HG03095 (cell line): ENCODE measurements around the gene CCAR1.
A peak's percentile ranks its signal among the peaks of the same experiment; 100 is the strongest.
"Not testable (repeated sequence)": the region's sequence is repeated elsewhere in the genome, so short reads cannot be mapped to it uniquely, and the experiment has no call there.

Experiments
- ATAC-seq: cut with Tn5 transposase; IDR thresholded peaks from one replicate; pipeline ENCODE4 v1.9.1; 2021; ENCODE audit warnings: moderate library complexity; ENCODE audit not compliant: unreplicated experiment

Gene CCAR1

DNA sequence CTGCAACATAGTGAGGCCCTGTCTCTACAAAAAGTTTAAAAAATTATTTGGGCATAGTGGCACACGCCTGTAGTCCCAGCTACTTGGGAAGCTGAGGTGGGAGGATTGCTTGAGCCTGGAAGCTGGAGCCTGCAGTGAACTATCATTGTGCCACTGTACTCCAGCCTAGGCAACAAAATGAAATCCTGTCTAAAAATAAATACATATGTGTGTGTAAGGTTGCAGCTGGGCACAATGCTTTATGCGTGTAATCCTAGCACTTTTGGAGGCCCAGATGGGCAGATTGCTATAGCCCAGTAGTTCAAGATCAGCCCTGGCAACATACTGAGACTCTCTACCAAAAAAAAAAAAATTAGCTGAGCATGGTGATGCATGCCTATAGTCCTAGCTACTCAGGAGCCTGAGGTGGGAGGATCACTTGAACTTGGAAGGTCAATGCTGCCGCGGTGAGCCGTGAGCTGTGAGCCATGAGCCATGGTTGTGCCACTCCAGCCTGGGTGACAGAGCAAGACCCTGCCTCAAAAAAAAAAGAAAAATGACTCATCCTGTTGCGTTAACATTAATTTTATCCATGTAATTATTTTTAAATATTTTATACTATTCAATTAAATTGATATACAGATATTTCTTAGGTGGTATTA lies 38.3 kb downstream of the CCAR1 start:
- ATAC-seq: no peak

DNA sequence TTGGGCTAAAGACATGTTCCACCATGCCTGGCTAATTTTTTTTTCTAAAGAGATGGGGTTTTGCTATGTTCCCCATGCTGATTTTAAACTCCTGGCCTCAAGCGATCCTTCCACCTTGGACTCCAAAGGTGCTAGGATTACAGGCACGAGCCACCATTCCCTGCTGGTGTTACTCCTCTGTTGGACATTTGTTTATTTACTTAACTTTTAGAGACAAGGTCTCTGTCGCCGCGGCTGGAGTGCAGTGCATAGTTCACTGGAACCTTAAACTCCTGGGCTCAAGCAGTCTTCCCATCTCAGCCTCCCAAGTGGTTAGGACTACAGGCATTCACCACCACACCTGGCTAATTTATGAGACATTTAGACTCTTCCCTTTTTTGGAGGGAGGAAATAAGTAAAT lies 38.9 kb downstream of the CCAR1 start:
- no peak for ATAC-seq

DNA sequence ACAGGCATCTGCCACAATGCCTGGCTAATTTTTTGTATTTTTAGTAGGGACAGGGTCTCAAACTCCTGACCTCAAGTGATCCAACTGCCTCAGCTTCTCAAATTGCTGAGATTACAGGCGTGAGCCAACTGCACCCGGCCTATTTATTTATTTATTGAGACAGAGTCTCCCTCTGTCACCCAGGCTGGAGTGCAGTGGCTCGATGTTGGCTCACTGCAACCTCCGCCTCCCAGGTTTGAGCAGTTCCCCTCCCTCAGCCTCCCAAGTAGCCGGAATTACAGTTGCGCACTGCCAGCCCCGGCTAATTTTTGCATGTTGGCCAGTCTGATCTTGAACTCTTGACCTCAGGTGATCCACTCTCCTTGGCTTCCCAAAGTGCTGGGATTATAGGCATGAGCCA lies 46.4 kb downstream of the CCAR1 start:
- ATAC-seq: not testable (repeated sequence)

DNA sequence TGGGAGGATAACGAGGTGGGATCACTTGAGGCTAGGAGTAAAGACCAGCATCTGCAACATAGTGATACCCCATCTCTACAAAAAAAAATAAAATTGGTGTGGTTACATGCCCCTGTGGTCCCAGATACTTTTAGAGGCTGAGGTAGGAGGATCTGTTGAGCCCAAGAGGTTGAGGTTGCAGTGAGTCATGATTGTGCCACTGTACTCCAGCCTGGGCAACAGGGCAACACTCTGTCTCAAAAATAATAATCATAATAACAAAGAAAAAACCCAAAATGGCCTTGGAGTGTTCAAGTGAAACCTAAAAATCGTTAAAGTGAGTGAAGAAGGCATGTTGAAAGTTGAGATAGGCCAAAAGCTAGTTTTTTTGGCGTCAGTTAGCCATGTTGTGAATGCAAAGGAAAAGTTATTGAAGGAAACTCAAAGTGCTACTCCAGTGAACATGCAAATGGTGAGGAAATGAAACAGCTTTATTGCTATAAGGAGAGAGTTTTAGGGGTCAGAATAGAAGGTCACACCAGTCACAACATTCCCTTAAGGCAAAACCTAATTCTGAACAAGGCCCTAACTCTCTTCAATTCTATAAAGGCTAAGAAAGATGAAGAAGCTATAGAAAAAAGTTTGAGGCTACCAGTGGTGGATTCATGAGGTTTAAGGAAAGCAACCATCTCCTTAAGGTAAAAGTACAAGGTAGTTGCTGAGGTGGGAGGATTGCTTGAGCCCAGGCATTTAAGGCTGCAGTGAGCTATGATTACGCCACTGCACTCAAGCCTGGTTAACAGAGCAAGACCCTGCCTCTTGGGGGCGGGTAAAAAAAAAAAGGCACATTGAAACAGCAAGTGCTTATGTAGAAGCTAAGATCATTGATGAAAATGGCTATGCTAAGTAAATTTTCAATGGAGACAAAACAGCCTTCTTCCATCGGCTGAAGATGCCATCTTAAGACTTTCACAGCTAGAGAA lies 60.9 kb downstream of the CCAR1 start:
- ATAC-seq: no peak

DNA sequence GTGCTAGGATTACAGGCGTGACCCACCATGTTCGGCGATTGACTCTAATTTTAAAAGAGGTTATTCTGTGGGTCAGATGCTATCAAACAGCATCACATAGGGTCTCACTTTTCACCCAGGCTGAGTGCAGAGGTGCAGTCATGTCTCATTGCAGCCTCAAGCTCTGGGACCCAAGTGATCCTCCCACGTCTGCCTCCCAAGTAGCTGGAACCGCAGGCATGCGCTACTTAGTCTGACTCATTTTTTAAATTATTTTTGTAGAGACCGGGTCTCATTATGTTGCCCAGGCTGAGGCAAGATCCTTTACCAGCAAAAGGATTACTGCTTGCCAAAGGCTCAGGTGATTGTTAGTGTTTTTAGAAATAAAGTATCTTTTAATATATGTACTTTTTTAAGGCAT lies 63.4 kb downstream of the CCAR1 start:
- ATAC-seq: no peak

DNA sequence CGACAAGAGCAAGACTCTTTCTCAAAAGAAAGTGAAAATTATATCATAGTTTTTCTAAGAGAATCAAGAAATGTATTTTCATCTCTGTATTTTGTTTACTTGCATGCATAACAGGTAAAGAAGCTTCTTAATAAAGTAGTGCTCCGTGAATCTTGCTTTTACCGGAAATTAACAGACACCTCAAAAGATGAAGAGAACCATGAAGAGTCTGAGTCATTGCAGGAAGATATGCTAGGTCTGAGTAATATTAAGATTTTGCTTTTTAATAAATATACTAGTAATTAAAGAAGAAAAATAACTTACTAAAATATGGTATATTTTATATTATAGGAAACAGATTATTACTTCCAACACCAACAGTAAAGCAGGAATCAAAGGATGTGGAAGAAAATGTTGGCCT lies 66.8 kb downstream of the CCAR1 start:
- ATAC-seq: no peak

DNA sequence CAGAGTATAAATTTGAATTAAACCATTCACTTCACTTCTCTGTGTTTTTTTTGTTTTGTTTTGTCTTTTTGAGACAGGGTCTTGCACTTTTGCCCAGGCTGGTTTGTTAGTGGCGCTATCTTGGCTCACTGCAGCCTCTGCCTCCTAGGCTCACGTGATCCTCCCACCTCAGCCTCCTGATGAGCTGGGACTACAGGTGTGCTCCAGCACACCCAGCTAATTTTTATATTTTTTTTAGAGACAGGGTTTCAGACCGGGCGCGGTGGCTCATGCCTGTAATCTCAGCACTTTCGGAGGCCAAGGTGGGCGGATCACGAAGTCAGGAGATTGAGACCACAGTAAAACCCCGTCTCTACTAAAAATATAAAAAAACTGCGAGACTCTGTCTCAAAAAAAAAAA lies 69.4 kb downstream of the CCAR1 start:
- no peak for ATAC-seq

DNA sequence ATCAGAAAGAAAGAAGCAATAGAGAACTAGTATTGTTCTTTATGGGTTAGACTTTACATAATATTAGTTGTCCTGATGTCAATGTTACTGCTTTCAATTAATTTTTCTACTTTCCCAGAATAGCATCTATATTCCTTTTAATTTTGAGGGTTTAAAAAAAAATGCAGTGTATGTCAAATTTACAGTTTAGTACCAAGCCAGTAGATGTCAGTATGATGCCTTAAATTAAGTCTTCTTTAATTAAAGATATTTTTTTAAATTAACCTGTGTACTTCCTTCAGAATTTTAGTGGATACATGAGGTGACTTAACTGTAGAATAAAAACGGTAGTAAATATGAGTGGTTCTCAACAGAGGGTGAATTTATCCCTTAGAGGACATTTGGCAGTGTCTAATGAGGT lies 71.1 kb downstream of the CCAR1 start:
- no peak for ATAC-seq

DNA sequence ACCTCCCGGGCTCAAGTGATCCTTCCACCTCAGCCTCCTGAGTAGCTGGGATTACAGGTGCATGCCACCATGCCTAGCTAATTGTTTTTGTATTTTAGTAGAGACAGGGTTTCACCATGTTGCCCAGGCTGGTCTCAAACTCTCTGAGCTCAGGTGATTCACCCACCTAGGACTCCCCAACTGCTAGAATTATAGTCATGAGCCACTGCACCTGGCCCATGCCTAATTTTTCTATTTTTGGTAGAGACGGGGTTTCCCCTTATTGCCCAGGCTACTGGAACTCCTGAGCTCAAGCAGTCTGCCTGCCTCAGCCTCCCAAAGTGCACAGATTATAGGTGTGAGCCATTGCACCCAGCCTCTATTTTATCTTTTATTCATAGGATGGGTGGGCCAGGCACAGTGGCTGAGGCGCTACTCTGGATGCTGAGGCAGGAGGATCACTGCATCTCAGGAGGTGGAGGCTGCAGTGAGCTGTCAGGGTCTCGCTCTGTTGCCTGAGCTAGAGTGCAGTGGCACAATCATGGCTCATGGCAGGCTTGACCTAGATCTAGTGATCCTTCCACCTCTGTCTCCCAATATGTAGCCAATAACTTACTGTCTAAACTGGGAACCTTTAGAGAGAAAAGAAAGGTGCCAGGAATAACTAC lies 75.0 kb downstream of the CCAR1 start:
- ATAC-seq: no peak

DNA sequence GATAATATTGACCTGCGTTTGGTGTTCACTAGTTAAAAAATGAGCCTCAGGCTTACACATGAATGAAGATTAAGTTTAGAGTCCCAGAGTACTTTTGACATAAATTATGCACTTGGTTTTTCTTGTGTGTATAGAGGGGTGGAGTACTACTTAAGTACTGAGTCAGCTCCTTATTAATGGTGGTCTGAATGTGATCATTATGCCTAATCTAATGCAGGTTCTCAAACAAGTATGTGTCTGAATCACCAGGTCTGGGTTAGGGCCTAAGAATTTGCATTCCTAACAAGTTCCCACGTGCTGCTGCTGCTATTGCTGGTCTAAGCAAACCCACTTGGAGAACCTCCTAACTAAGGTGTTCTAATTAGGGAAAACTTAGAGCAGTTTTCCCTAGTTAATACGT lies 75.6 kb downstream of the CCAR1 start:
- ATAC-seq: no peak

DNA sequence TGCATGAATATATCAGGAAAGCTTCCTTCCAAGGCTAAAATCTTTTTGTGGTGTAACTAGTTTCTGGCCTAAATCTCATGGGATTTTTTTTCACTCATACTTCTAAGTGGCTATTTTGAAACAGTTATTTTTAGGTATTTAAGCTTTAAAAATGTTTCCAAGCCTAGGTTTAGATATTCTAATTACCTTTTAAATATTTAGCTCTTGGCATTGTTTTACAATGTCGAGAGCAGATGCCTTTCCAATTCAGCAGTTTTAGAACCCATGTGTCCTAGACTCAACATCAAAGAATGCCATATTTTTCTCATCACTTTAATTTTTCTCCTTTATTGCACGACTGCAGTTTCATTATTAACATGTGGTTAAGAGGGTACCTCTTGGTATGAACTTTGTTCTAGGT lies 79.2 kb downstream of the CCAR1 start:
- no peak for ATAC-seq

DNA sequence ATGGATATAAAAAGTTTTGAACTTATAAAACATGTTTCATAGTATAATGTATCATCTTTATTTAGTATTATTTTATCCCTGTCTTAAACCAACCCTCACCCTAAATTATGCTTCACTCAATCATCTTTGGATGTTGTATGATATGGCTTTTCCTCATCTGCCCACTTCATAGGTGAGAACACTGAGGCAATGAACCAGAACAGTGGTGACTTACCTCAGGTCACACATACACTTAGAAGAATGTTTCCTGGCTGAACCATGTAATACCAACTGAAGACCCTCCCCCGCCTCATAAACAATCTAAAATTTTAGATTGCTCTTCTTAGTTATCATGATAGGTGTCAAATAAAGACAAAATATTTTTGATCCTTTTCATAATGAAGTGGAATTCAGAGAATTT lies 83.7 kb downstream of the CCAR1 start:
- no peak for ATAC-seq

DNA sequence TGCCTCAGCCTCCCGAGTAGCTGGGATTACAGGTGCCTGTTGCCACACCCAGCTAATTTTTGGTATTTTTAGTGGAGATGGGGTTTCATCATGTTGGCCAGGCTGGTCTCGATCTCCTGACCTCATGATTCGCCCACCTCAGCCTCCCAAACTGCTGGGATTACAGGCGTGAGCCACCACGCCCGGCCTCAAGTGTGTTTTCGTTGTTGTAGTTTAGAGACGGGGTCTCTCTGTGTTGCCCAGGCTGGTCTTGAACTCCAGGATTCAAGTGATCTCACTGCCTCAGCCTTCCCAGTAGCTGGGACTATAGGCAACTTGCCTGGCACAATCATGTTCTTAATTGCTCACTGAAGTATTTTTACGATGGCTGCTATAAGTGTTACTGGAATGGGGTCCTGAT lies 89.8 kb downstream of the CCAR1 start:
- ATAC-seq: not testable (repeated sequence)

DNA sequence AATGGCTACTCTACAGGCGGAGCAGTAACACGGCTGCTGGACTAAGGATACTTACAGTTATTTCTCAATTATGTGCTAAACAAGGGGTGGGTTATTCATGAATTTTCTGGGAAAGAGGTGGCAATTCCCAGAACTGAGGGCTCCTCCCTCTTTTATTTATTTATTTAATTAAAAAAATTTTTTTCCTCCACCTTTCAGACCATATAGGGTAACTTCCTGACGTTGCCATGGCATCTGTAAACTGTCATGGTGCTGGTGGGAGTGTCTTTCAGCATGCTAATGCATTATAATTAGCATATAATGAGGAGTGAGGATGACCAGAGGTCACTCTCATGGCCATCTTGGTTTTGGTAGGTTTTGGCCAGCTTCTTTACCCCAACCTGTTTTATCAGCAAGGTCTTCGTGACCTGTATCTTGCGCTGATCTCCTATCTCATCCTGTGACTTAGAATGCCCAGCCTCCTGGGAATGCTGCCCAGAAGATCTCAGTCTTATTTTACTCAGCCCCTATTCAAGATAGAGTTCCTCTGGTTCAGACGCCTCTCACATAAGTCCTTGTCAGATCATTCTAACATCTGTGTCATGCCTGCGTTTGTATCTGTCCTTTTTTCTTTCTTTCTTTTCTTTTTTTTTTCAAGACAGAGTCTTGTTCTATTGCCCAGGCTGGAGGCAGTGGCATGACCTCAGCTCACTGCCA lies 90.4 kb downstream of the CCAR1 start:
- ATAC-seq: no peak

DNA sequence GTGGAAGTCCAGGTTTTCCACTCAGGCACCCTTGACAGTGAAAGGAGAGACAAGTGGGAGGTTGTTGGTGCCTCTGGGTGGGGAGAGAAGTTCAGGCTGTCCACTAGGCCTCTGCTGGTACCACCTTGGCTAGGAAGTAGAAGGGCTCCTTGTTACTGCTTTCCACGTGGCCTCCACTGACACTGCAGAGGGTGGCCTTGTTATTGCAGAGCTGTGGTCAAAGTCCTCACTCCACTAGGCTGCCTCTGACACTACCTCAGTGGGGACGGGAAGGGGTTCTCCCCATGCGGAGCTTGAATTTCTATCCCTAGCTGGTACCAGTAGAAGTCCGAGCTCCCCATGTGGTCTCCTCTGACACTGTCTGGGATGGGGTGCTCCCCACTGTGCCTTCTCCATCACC lies 91.4 kb downstream of the CCAR1 start:
- ATAC-seq: no peak

DNA sequence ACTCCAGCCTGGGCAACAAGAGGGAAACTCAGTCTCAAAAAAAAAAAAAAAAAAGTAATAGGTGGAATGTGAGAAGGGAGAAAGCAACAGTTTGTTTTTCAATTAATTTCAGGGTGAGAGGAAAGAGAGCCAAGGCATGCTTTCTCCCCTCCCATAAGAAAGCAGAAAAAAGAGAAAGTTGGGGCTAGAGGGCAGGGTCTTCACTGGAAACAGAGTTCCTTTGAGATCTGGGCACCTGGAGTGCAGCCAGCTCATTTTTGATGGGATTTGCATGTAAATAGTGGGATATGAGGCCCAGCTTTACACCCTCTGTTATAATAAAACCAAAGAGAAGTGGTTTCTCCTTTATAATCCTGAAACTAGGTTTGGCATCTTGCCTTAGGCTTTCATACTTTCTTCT lies 92.5 kb downstream of the CCAR1 start:
- ATAC-seq: no peak

DNA sequence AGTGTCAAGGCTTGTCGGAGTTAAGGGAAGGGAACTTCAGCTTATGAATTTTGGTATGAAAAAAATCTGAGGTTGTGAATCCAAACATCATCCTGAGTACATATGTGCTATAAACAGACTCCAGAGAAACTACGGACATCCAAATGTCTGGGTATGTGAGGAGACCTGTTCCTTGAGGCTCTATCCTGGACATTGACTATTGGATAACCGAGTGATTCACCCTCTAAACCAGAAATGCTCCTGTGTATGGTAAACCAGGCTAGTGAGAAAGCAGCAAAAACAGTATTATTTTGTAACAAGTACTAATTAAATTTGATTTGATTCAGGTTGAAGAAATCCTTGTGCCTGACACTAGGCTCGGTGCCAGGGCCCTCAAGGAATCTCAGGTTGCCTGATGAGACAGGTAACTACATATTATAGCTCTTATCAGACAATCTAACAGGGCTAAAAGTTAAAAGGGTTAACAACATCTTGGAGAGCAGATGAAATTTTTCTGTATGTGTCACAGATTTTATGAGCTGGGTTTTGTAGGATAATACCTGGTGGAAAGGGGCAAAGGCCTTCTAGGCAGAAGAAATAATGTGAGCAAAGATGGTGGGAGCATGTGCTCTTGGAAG lies 95.9 kb downstream of the CCAR1 start:
- ATAC-seq: no peak

DNA sequence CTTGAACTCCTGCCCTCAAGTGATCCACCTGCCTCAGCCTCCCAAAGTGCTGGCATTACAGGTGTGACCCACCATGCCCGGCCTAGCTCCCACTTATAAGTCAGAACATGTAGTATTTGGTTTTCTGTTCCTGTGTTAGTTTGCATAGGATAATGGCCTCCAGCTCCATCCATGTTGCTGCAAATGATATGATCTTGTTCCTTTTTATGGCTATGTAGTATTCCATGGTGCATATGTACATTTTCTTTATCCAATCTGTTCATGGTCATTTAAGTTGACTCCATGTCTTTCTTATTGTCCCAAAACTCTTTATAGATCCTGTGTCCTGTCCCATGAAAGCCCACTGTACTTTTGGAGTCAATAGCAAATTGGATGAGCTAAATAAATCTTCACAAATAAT lies 99.3 kb downstream of the CCAR1 start:
- ATAC-seq: not testable (repeated sequence)

DNA sequence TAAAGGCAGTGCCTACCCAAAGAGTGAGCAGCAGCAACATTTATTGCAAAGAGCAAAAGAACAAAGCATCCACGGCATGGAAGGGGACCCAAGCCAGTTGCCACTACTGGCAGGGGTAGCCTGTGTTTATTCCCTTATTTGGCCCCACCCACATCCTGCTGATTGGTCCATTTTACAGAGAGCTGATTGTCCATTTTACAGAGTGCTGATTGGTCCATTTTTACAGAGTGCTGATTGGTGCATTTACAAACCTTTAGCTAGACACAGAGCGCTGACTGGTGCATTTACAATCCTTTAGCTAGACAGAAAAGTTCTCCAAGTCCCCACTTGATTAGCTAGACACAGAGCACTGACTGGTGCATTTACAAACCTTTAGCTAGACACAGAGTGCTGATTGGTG lies 101.6 kb downstream of the CCAR1 start:
- not testable (repeated sequence) for ATAC-seq

DNA sequence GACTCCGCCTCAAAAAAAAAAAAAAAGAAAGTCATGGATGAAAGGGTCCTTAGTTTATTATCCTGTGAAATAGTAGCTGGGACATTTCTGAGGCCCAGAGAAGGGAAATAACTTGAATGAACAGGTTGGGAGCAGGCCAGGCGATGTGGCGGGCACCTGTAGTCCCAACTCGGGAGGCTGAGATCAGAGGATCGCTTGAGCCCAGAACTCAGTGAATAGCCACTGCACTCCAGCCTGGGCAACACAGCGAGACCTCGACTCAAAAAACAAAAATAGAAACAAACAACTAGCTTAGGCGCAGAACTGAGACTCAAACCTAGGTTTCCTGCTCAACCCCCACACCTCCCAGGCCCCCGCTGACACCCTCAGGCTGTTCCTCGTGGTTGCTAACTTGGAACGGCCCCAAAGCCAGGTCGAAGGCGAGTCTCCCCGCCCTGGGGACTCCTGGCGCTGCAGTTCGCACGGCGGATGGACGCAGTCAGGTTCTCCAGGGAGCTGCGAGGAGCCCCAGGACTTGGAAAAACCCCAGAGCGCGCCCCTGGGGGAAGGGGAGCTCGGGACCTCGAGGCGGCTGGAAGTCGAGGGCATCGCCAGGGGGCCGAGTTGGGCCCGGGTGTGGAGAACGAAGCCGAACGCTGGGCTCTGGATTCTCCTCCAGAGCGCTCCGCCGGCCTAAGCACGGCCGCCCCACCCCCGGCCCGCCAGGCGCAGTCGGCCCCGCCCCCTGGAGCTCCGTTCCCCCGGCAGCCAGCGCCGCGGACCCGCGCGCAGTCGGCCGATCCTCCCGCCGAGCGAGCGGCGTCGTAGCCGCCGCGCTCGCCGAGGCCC lies 105.9 kb downstream of the CCAR1 start, which contains the start of gene STOX1:
Gene STOX1 (plus strand): TSS at position 768 of the 828 bp plus-strand sequence. CDS start 93 bp downstream, outside the sequence.
- ATAC-seq: peak; percentile 62
